H1 (cell line): ENCODE measurements around the gene DSG2. TPM values are rescaled to one million over a fixed set of nuclear protein-coding genes. Genes with fewer than 3 reads are reported as not detected.

Source experiments
- CTCF ChIA-PET: fragments of 300-600 bp; sonication (Branson Sonifier 250); formaldehyde crosslinking; loops from one replicate; lab custom pipeline; 2021; ENCODE audit not compliant: partially characterized antibody; lab: Charles Lee
- POLR2A ChIA-PET: fragments of 300-600 bp; sonication (Branson Sonifier 250); formaldehyde crosslinking; loops from one replicate; lab custom pipeline; 2021; ENCODE audit warnings: inconsistent platforms; ENCODE audit not compliant: partially characterized antibody; lab: Charles Lee
- DNase-seq, 2 experiments: peaks; one replicate each; pipeline versions ENCODE4 v3.0.0 to v3.0.0-alpha.2; 2010 to 2022; ENCODE audit warnings: low spot score in 2 of 2, low read depth in 1 of 2, mixed read lengths in 1 of 2
- FAIRE-seq: peaks from 2 replicates; lab custom pipeline; 2011; peaks lifted over from hg19 to GRCh38; lab: Jason Lieb, UNC
- H2AFZ ChIP-seq: 2 replicates; pipeline ENCODE4 v1.8.1; 2012; ENCODE audit warnings: low read length, inconsistent platforms
- H2AK5ac ChIP-seq: 2 replicates; pipeline ENCODE4 v1.6.1; 2013; ENCODE audit warnings: low read depth, low read length
- H2BK120ac ChIP-seq: replicated peaks from 2 replicates; pipeline ENCODE3; 2013; ENCODE audit warnings: low read depth, low read length, inconsistent platforms
- H2BK12ac ChIP-seq: 2 replicates; pipeline ENCODE4 v1.6.1; 2013; ENCODE audit warnings: low read depth, low read length
- H2BK15ac ChIP-seq: 2 replicates; pipeline ENCODE4 v1.6.1; 2013; ENCODE audit warnings: low read length
- H2BK20ac ChIP-seq: 2 replicates; pipeline ENCODE4 v1.6.1; 2013; ENCODE audit warnings: low read length
- H2BK5ac ChIP-seq: 2 replicates; pipeline ENCODE4 v1.6.1; 2013; ENCODE audit warnings: low read depth, low read length
- H3K14ac ChIP-seq: 2 replicates; pipeline ENCODE4 v1.6.1; 2013; ENCODE audit warnings: inconsistent platforms; ENCODE audit not compliant: insufficient read length
- H3K18ac ChIP-seq: 2 replicates; pipeline ENCODE4 v1.6.1; 2013; ENCODE audit warnings: low read length; ENCODE audit errors: extremely low read depth
- H3K23ac ChIP-seq: 2 replicates; pipeline ENCODE4 v1.6.1; 2013; ENCODE audit warnings: inconsistent platforms; ENCODE audit not compliant: insufficient read length
- H3K23me2 ChIP-seq: 2 replicates; pipeline ENCODE4 v1.6.1; 2013; ENCODE audit warnings: low read depth, low read length
- H3K27ac ChIP-seq: 2 replicates; pipeline ENCODE4 v1.6.1; 2011; ENCODE audit warnings: low read depth, low read length, inconsistent platforms
- H3K27me3 ChIP-seq, 4 experiments: replicated peaks in 1 of 4; 1 replicate in 1 of 4; 2 replicates in 3 of 4; pipeline versions ENCODE4 v1.6.1 to v1.8.1; 2011 to 2013; ENCODE audit warnings: low read length in 3 of 4, mild to moderate bottlenecking in 3 of 4, inconsistent platforms in 2 of 4, mixed read lengths in 2 of 4, moderate library complexity in 1 of 4; ENCODE audit not compliant: control insufficient read depth in 3 of 4, insufficient read depth in 3 of 4; ENCODE audit errors: extremely low read depth in 1 of 4
- H3K36me3 ChIP-seq, 4 experiments: 2 replicates each; pipeline versions ENCODE4 v1.6.1 to v1.8.1; 2011 to 2013; ENCODE audit warnings: mild to moderate bottlenecking in 4 of 4, low read length in 3 of 4, moderate library complexity in 2 of 4, control low read depth in 1 of 4, inconsistent platforms in 1 of 4; ENCODE audit not compliant: insufficient read depth in 4 of 4, control insufficient read depth in 2 of 4
- H3K4ac ChIP-seq: replicated peaks from 2 replicates; pipeline ENCODE3; 2013; ENCODE audit warnings: low read length, low read depth, mixed read lengths, inconsistent platforms; ENCODE audit not compliant: insufficient read length
- H3K4me1 ChIP-seq, 4 experiments: replicated peaks in 1 of 4; 1 replicate in 1 of 4; 2 replicates in 3 of 4; pipeline versions ENCODE4 v1.6.1 to v1.8.1; 2011 to 2013; ENCODE audit warnings: low read length in 3 of 4, inconsistent platforms in 2 of 4, mixed read lengths in 1 of 4; ENCODE audit not compliant: insufficient read depth in 4 of 4, control insufficient read depth in 3 of 4
- H3K4me2 ChIP-seq, 2 experiments: 2 replicates each; pipeline versions ENCODE4 v1.6.1 to v1.8.1; 2011 to 2013; ENCODE audit warnings: low read depth in 2 of 2, low read length in 2 of 2, control low read depth in 1 of 2, inconsistent platforms in 1 of 2, mild to moderate bottlenecking in 1 of 2; ENCODE audit not compliant: insufficient read depth in 1 of 2
- H3K4me3 ChIP-seq, 4 experiments: fragments of 200-600, 300-600 bp in 1 of 4; sonication (generic), shearing (Covaris generic), sonication (Bioruptor Twin) in 1 of 4; 2 replicates each; pipeline versions ENCODE4 v1.5.1 to v1.8.1; 2011 to 2016; ENCODE audit warnings: low read length in 4 of 4, low read depth in 3 of 4, control low read depth in 2 of 4, inconsistent platforms in 2 of 4, mild to moderate bottlenecking in 2 of 4, mixed read lengths in 1 of 4, moderate library complexity in 1 of 4; ENCODE audit not compliant: insufficient read depth in 2 of 4; ENCODE audit errors: extremely low read depth in 1 of 4
- H3K56ac ChIP-seq: replicated peaks from 2 replicates; pipeline ENCODE3; 2013; ENCODE audit warnings: low read depth, mild to moderate bottlenecking, mixed read lengths, low read length, inconsistent platforms; ENCODE audit not compliant: insufficient read length
- H3K79me1 ChIP-seq: 2 replicates; pipeline ENCODE4 v1.6.1; 2013; ENCODE audit warnings: low read depth, low read length, control low read depth
- H3K79me2 ChIP-seq, 2 experiments: 2 replicates each; pipeline versions ENCODE4 v1.6.1 to v1.8.1; 2012 to 2013; ENCODE audit warnings: low read length in 2 of 2, mild to moderate bottlenecking in 2 of 2, inconsistent platforms in 1 of 2; ENCODE audit not compliant: insufficient read depth in 2 of 2, control insufficient read depth in 1 of 2
- H3K9ac ChIP-seq, 4 experiments: replicated peaks in 1 of 4; 1 replicate in 1 of 4; 2 replicates in 3 of 4; pipeline versions ENCODE4 v1.6.1 to v1.8.1; 2011 to 2013; ENCODE audit warnings: low read depth in 3 of 4, low read length in 3 of 4, control low read depth in 2 of 4, mild to moderate bottlenecking in 2 of 4, moderate library complexity in 2 of 4, inconsistent platforms in 1 of 4; ENCODE audit errors: extremely low read depth in 1 of 4
- H3K9me3 ChIP-seq, 2 experiments: 2 replicates each; pipeline versions ENCODE4 v1.6.1 to v1.8.1; 2012 to 2013; ENCODE audit warnings: mild to moderate bottlenecking in 2 of 2, moderate library complexity in 2 of 2, control low read depth in 1 of 2, inconsistent platforms in 1 of 2, low read depth in 1 of 2, low read length in 1 of 2, mixed read lengths in 1 of 2; ENCODE audit not compliant: insufficient read depth in 2 of 2
- H4K20me1 ChIP-seq, 2 experiments: replicated peaks in 1 of 2; 2 replicates each; pipeline versions ENCODE3 to v1.8.1; 2011 to 2013; ENCODE audit warnings: inconsistent platforms in 2 of 2, low read length in 2 of 2, mild to moderate bottlenecking in 1 of 2; ENCODE audit not compliant: insufficient read depth in 2 of 2, control insufficient read depth in 1 of 2
- H4K5ac ChIP-seq: 2 replicates; pipeline ENCODE4 v1.6.1; 2013; ENCODE audit warnings: low read length, low read depth, mixed read lengths, inconsistent platforms; ENCODE audit not compliant: insufficient read length
- H4K8ac ChIP-seq: 2 replicates; pipeline ENCODE4 v1.8.0; 2013; ENCODE audit warnings: mild to moderate bottlenecking, moderate library complexity, low read length, inconsistent platforms; ENCODE audit not compliant: insufficient read depth; ENCODE audit errors: extremely low read depth
- H4K91ac ChIP-seq: replicated peaks from 2 replicates; pipeline ENCODE3; 2013; ENCODE audit warnings: low read length, mixed read lengths, inconsistent platforms; ENCODE audit not compliant: insufficient read length
- ASH2L ChIP-seq: fragments of 200-600, 300-600 bp; sonication (generic); IDR thresholded peaks from one replicate; pipeline ENCODE4 v1.7.1; 2017; ENCODE audit warnings: low read length
- CHD1 ChIP-seq: IDR thresholded peaks from 2 replicates; pipeline ENCODE4 v1.6.1; 2012; ENCODE audit warnings: low read depth, low read length, improper control_type of control experiment
- EP300 ChIP-seq, 2 experiments: IDR thresholded peaks; 1 replicate in 1 of 2; 2 replicates in 1 of 2; pipeline ENCODE4 v1.6.1; 2011 to 2012; ENCODE audit warnings: low read depth in 2 of 2, low read length in 2 of 2, mild to moderate bottlenecking in 2 of 2, borderline replicate concordance in 1 of 2, inconsistent platforms in 1 of 2, moderate library complexity in 1 of 2
- GTF2F1 ChIP-seq: IDR thresholded peaks from 2 replicates; pipeline ENCODE4 v1.6.1; 2012; ENCODE audit warnings: low read depth, low read length, improper control_type of control experiment, borderline replicate concordance
- JUN ChIP-seq: IDR thresholded peaks from 2 replicates; pipeline ENCODE4 v1.6.1; 2011; ENCODE audit warnings: low read depth, mild to moderate bottlenecking, improper control_type of control experiment, low read length
- MAFK ChIP-seq: IDR thresholded peaks from 2 replicates; pipeline ENCODE4 v1.6.1; 2012; ENCODE audit warnings: low read depth, mild to moderate bottlenecking, improper control_type of control experiment, low read length
- NANOG ChIP-seq: IDR thresholded peaks from 2 replicates; pipeline ENCODE4 v1.6.1; 2011; ENCODE audit warnings: low read length, low read depth, mild to moderate bottlenecking, inconsistent platforms; ENCODE audit not compliant: insufficient read depth, poor library complexity, severe bottlenecking
- POU5F1 ChIP-seq: IDR thresholded peaks from 2 replicates; pipeline ENCODE4 v1.6.1; 2011; ENCODE audit warnings: low read depth, mild to moderate bottlenecking, low read length, moderate library complexity
- YY1 ChIP-seq: IDR thresholded peaks from 2 replicates; pipeline ENCODE4 v1.6.1; 2011; ENCODE audit warnings: low read depth, mild to moderate bottlenecking, low read length
- WGBS, 2 experiments: shearing (Covaris generic) in 1 of 2; methylation state at CpG; one replicate each; pipeline versions ENCODE4 v1.1.6 to v1.1.7; 2013 to 2015; ENCODE audit warnings: low lambda C conversion rate in 2 of 2, mixed read lengths in 2 of 2, inconsistent platforms in 1 of 2, low coverage in 1 of 2, missing lambda C conversion rate in 1 of 2; ENCODE audit not compliant: insufficient replicate concordance in 2 of 2, insufficient coverage in 1 of 2, insufficient read length in 1 of 2; ENCODE audit errors: extremely low coverage in 1 of 2, missing lambda C conversion rate in 1 of 2; 5-methylcytosine and 5-hydroxymethylcytosine counted together
- polyA plus RNA-seq, 7 experiments: library from polyadenylated mRNA; depleted of rRNA in 3 of 7; stranded (reverse) in 5 of 7; unstranded in 2 of 7; fragments of >200 nt in 5 of 7; fragments of 200-250 nt in 2 of 7; gene quantifications; 1 replicate in 5 of 7; 2 replicates in 1 of 7; 4 replicates in 1 of 7; pipeline versions ENCODE4 v1.2.1 to v1.2.3, GENCODE V29; 2011 to 2013; ENCODE audit warnings: missing spikeins in 2 of 7, mixed read lengths in 2 of 7
- total RNA-seq: library from RNA; stranded (reverse); fragmentation: NEBNext Ultra II Directional; extraction: Animal tissue kit (Norgen Biotek cat#: 25700); gene quantifications from 2 replicates; pipeline ENCODE4 v1.2.1, GENCODE V29; 2021

DSG2 gene
- total and polyA plus RNA-seq, 2 of the 8 experiments (the other 6 are each of a cell fraction or from before 2014, with no cell fraction given), result 60.1 to 144 TPM

- no peak overlapping the region for H4K5ac ChIP-seq
- no peak overlapping the region for H2BK20ac ChIP-seq
- FAIRE-seq, result no peak
- H2BK120ac ChIP-seq, result no peak overlapping the region
- no peak overlapping the region for H3K23ac ChIP-seq
- no peak for DNase-seq
- no peak for TF ChIP-seq MAFK
- TF ChIP-seq GTF2F1, result no peak
- TF ChIP-seq ASH2L, result no peak
- TF ChIP-seq JUN, result no peak
- TF ChIP-seq EP300 (IDR thresholded peaks at IDR 0.05; ENCODE audit: borderline replicate concordance in 1 of 2, low read depth in 2 of 2, low read length in 2 of 2), result no peak
- no peak for TF ChIP-seq YY1
- TF ChIP-seq CHD1, result no peak
- no peak for TF ChIP-seq POU5F1
- TF ChIP-seq NANOG, result no peak
- ChIA-PET POLR2A (no interaction called here), CTCF (interaction anchor here (1.4 kb wide), 1 partner anchor 16 kb away, joined by 4 read pairs; no protein-coding TSS in a partner anchor)
- no peak overlapping the region for H3K56ac ChIP-seq
- H2AK5ac ChIP-seq, result no peak overlapping the region
- no peak overlapping the region for H3K9ac ChIP-seq
- H3K23me2 ChIP-seq, result no peaks in the 10 kb centered on the region
- H2BK15ac ChIP-seq, result no peak overlapping the region
- H4K8ac ChIP-seq, result no peak overlapping the region
- H4K91ac ChIP-seq, result no peak overlapping the region
- H2AFZ ChIP-seq, result no peak overlapping the region
- H3K27ac ChIP-seq, result no peak overlapping the region
- H3K36me3 ChIP-seq, result peaks cover 15 to 61% (median 42%) of the 10 kb centered on the region in 4 experiments
- no peaks in the 10 kb centered on the region for H4K20me1 ChIP-seq
- no peak overlapping the region for H2BK5ac ChIP-seq
- no peak overlapping the region for H3K4me2 ChIP-seq
- H3K79me2 ChIP-seq, result no peaks in the 10 kb centered on the region
- H3K9me3 ChIP-seq, result no peaks in the 10 kb centered on the region
- H3K4me1 ChIP-seq, result no peaks in the 10 kb centered on the region
- no peak overlapping the region for H3K14ac ChIP-seq
- H3K27me3 ChIP-seq, result no peaks in the 10 kb centered on the region
- H3K4me3 ChIP-seq, result no peak overlapping the region
- H3K79me1 ChIP-seq, result no peaks in the 10 kb centered on the region
- 83% methylated on average over 1 of the region's 1 CpG; no CpG with 5 or more reads in 1 of the 2 experiments for WGBS, 2 experiments
- no peak overlapping the region for H3K18ac ChIP-seq
- no peak overlapping the region for H3K4ac ChIP-seq
- no peak overlapping the region for H2BK12ac ChIP-seq
Observed at GRCh38 chr18:31533236-31533635, 35.3 kb downstream of the DSG2 start.
